ENCODE results near the gene GJD4.

DNA sequence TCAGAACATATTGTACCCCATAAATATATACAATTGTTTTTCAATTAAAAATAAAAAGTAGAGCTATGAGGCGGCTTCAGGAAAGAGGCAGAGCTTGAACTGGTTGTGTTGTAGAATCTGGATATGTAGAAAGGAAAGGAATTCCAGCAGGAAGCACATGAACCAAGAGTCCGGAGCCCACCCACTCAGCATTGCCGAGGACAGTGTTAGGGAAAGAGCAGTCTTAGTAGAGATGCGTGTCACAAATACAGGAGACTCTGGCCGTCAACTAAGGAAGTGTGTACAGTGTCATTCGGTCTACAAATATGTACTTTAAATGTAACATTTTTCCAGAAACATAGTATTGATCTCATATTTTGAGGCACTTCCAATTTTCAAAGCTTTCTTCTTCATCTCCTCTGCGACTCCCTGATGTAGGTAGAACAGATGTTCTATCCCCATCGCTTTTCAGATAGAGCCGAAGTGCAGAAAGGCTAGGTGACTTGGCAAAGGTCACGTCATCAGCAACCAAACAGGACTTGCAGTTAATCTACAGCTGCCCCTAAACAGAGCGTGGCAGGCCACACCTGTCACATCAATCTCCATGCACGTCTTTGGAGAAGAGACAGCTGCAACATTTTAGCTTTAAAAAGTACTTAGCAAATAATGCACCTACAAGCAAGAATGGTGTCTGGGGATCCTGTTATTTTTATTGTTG, 25.3 kb upstream of the GJD4 start:
- TF ChIP-seq SP1 (IDR thresholded peaks at IDR 0.05; ENCODE audit: low read depth) (no peak), CTCF (IDR thresholded peaks at IDR 0.05 in 2 of 3, conservative IDR thresholded peaks at IDR 0.05 in 1 of 3; ENCODE audit: borderline replicate concordance in 1 of 3, insufficient read depth in 1 of 3, low read depth in 2 of 3, low read length in 2 of 3) (no peak), POLR2AphosphoS5 (IDR thresholded peaks at IDR 0.05; ENCODE audit: low read depth, low read length) (no peak), REST (IDR thresholded peaks at IDR 0.05; ENCODE audit: low read depth) (no peak), EZH2 (IDR thresholded peaks at IDR 0.05) (no peak), POLR2A (IDR thresholded peaks at IDR 0.05; ENCODE audit: borderline replicate concordance, extremely low read depth, insufficient read depth, insufficient read length) (no peak), EZH2phosphoT487 (IDR thresholded peaks at IDR 0.05; ENCODE audit: borderline replicate concordance) (no peak), RAD21 (IDR thresholded peaks at IDR 0.05; ENCODE audit: low read depth) (no peak), SRF (IDR thresholded peaks at IDR 0.05; ENCODE audit: low read depth) (no peak), EGR1 (IDR thresholded peaks at IDR 0.05; ENCODE audit: low read depth) (no peak), YY1 (IDR thresholded peaks at IDR 0.05; ENCODE audit: extremely low read depth, insufficient replicate concordance, low read depth, low read length) (no peak), ZNF274 (IDR thresholded peaks at IDR 0.05; ENCODE audit: low read depth, low read length) (no peak), ELF1 (IDR thresholded peaks at IDR 0.05; ENCODE audit: borderline replicate concordance, low read depth) (no peak)
